HG02763 (cell line): ENCODE data around the gene ECT2.
"Not testable (repeated sequence)": the region's sequence is repeated elsewhere in the genome, so short reads cannot be mapped to it uniquely, and the experiment has no call there.

Source experiments
- ATAC-seq: cut with Tn5 transposase; IDR thresholded peaks from one replicate; pipeline ENCODE4 v1.9.1; 2021; ENCODE audit warnings: mild to moderate bottlenecking, moderate library complexity; ENCODE audit not compliant: unreplicated experiment

Gene ECT2, protein sequence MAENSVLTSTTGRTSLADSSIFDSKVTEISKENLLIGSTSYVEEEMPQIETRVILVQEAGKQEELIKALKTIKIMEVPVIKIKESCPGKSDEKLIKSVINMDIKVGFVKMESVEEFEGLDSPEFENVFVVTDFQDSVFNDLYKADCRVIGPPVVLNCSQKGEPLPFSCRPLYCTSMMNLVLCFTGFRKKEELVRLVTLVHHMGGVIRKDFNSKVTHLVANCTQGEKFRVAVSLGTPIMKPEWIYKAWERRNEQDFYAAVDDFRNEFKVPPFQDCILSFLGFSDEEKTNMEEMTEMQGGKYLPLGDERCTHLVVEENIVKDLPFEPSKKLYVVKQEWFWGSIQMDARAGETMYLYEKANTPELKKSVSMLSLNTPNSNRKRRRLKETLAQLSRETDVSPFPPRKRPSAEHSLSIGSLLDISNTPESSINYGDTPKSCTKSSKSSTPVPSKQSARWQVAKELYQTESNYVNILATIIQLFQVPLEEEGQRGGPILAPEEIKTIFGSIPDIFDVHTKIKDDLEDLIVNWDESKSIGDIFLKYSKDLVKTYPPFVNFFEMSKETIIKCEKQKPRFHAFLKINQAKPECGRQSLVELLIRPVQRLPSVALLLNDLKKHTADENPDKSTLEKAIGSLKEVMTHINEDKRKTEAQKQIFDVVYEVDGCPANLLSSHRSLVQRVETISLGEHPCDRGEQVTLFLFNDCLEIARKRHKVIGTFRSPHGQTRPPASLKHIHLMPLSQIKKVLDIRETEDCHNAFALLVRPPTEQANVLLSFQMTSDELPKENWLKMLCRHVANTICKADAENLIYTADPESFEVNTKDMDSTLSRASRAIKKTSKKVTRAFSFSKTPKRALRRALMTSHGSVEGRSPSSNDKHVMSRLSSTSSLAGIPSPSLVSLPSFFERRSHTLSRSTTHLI

GRCh38 chr3:172750368-172751174 is at the start of gene ECT2:
Gene ECT2 (plus strand): TSS chr3:172750726. CDS start chr3:172754531, 3,805 bp downstream.
- ATAC-seq, result peak; percentile 97

DNA sequence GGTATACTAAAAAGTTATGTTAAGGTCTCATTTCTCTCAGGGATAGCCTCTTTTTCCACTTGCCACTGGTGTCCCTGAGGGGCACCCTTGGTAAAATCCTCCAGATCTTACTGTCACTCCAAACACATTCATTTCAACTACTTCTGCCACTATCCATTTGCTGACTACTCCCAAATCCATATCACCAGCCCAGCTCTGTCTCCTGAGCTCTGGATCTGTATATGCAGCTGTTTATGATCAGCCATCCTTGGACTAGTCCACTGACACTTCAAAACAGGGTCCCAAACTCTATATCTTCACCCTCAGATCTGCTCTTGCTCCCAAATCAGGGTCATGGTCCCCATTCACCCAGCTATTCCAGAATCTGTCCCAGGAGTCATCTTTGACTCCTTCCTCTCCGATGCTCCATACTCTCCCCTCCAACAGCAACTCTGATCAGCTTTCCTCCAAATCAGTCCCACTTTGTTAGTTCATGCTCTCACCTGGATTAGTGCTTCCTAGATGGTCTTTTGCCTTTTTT is 49.5 kb upstream of the ECT2 start:
- no peak for ATAC-seq

- ATAC-seq, result no peak
Observed at GRCh38 chr3:172701751-172702150, 48.8 kb upstream of the ECT2 start.

DNA sequence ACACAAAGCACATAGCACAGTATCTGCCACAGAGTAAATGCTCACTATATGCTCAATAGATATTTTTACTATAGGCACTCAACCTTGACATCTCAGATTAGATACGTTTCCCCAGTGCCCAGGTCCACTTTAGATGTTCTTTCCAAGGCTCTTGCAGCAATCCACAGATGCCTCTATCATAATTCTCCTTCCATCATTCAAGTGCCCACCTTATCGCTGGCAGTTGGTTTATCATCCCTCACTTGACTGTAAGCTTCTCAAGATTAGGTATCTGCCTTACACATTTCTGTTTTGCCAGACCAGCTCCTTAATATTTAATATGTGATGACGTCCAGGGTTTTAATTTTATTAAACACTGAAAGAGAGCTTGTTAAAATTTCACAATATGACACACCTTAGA is 48.3 kb upstream of the ECT2 start:
- no peak for ATAC-seq

DNA sequence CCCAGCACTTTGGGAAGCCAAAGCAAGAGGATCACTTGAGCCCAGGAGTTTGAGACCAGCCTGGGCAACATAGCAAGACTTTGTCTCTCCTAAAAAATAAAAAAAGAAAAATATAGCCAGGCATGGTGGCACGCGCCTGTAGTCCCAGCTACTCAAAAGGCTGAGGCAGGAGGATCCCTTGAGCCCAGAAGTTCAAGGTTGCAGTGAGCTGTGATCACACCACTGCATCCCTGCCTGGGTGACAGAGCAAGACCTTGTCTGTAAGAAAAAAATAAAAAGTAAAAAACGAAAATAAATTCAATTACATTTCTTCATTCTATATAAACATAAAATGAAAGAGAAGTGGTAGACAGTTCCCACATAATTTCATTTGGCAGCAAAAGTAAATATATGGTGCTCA is 47.8 kb upstream of the ECT2 start:
- ATAC-seq, result not testable (repeated sequence)

- ATAC-seq, result no peak
Observed at GRCh38 chr3:172704001-172704400, 46.5 kb upstream of the ECT2 start.

- no peak for ATAC-seq
Observed at GRCh38 chr3:172705170-172705569, 45.4 kb upstream of the ECT2 start.

DNA sequence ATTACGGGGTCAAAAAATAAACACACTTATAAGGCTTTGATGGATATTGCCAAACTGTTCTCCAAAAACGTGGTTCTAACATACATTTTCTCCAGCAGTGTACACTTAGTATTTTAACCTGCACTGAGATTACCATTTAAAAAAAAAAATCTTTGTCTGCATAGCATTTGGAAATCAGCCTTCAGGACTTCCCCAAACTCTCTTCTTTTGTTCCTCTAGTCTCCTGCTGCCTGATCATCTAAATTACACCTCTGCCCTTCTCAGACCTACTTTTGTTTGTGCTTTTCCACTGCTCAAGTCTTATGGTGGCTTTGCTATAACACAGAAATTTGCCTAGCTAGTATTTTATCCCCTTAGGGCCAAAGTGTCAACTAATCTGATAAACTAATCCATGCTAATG is 43.5 kb upstream of the ECT2 start:
- no peak for ATAC-seq

DNA sequence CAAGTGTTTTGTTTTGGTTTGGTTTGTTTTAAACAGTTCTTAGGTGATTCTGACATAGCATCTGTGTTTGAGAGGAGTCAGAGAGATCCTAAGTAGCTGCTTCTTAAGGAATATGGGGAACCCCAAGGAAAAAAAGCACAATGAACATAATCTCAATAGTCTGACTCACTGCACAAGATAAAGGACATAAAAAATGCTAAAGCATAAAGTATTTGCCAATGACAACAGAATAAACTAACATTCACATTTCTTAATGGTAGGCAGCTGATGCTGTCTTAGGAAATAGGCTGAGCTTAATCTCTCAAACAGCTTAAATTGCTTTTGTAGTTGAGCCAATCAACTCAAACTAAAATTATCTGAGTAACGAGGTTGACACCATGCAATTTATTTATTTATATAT is 42.6 kb upstream of the ECT2 start:
- no peak for ATAC-seq

GRCh38 chr3:172708921-172709773 is 41.4 kb upstream of the ECT2 start:
- ATAC-seq, result no peak

GRCh38 chr3:172709774-172710663 is 40.5 kb upstream of the ECT2 start:
- ATAC-seq, result no peak

DNA sequence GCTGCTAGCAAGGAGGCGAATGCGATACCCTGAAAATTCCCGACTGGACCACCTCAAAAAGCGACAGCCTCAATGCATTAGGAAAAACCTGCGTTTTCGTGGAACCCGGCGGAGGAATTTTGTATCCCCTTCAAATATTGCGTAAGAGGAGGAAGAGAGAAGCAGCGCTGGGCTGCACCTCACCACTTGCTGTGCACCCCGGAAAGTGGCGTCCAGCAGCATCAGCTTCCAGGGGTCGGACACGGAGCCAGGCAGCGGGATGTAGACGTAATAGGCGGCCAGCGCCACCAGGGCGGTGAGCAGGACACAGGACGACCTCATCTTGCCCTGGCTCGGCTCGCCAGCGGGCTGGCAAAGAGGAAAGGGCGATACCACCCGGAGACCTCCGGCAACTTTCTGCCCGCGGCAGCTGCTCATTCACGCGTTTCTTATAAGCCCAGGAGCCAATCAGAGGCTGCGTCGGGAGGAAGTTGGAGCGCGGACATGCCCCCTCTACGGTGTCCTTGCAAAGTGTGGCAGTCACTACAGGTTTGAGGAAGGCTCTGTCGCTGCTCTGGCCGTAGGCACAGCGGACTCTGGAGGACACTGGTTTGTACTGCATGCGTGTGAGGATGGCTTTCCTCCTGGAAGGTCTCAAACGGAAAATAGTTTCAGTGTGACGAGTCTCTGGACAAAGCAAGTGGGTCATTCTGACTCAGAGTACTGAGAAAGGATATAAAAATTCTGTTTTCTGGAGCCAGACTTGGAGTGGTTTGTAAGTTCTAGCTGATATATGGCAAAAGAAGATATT is 39.7 kb upstream of the ECT2 start, which contains the start of gene NCEH1:
NCEH1 (minus strand) TSS at position 404 of the 790 bp plus-strand sequence; CDS start at position 321, 83 bp downstream.
- ATAC-seq, result peak; percentile 100

DNA sequence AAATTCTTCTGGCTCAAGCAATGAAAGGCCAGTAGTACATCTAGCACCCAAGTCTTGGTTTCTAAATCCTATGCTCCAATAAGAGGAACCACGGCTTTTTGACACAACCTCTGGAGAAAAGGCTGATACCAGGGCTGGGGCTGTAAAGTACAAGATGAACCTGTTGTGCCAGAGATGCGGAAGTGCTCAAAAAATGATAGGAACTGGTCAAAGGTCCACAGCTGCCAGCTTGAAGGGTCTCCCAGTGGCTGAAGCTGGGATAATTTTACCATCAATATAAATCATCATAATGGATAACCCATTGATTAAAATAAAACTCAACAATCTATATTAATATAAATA is 39.1 kb upstream of the ECT2 start:
- ATAC-seq, result no peak

- ATAC-seq, result no peak
Observed at GRCh38 chr3:172713316-172713715, 37.2 kb upstream of the ECT2 start.

GRCh38 chr3:172716476-172716875 is 34.0 kb upstream of the ECT2 start:
- no peak for ATAC-seq

- ATAC-seq, result no peak
Observed at GRCh38 chr3:172717493-172718088, 32.9 kb upstream of the ECT2 start.

GRCh38 chr3:172722536-172723040 is 27.9 kb upstream of the ECT2 start:
- not testable (repeated sequence) for ATAC-seq
